Adipocyte (in vitro differentiated cells): Measurements from ENCODE around the gene CALN1.

Experiments
- DNase-seq: peaks from one replicate; pipeline ENCODE4 v3.0.0-alpha.2; 2015; ENCODE audit warnings: low read depth
- H3K27me3 ChIP-seq: replicated peaks from 2 replicates; pipeline ENCODE4 v1.7.0; 2013; ENCODE audit warnings: mild to moderate bottlenecking, low read length, moderate library complexity; ENCODE audit not compliant: control insufficient read depth, insufficient read depth
- H3K36me3 ChIP-seq: 2 replicates; pipeline ENCODE4 v1.7.0; 2013; ENCODE audit warnings: low read length, mild to moderate bottlenecking, moderate library complexity; ENCODE audit not compliant: control insufficient read depth, insufficient read depth, severe bottlenecking
- H3K4me1 ChIP-seq: 2 replicates; pipeline ENCODE4 v1.7.0; 2013; ENCODE audit warnings: mild to moderate bottlenecking, low read length, moderate library complexity; ENCODE audit not compliant: control insufficient read depth, insufficient read depth
- H3K4me3 ChIP-seq: 2 replicates; pipeline ENCODE4 v1.7.0; 2013; ENCODE audit warnings: mild to moderate bottlenecking, low read length, moderate library complexity
- H3K9ac ChIP-seq: 2 replicates; pipeline ENCODE4 v1.7.0; 2013; ENCODE audit warnings: mild to moderate bottlenecking, low read length, moderate library complexity
- H3K9me3 ChIP-seq: 2 replicates; pipeline ENCODE4 v1.7.0; 2013; ENCODE audit warnings: mild to moderate bottlenecking, low read length, moderate library complexity; ENCODE audit not compliant: control insufficient read depth

The CALN1 gene

DNA sequence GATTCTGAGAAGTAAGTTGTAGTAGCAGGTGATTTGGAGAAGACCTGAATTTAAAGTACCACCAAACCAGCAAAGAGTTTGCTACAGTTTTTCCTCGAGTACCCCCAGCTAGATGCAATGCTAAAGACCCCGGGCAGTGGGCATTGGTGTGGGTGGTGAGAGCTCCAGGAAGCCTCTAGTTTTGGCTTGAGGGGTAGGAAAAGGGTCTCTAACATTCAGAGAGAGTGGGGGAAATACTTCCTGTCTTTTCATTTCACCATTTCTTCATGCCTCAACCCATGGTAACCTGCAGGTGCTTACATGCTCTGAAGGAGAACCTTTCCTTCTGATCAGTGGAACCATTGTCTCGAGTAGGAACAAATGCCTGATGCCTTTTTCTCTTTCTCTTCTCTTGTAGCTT, 352.2 kb downstream of the CALN1 start:
- Histone ChIP-seq H3K9me3 (no peaks in the 10 kb centered on the region), H3K27me3 (no peaks in the 10 kb centered on the region), H3K4me1 (no peaks in the 10 kb centered on the region), H3K4me3 (no peak overlapping the region), H3K9ac (no peak overlapping the region), H3K36me3 (no peaks in the 10 kb centered on the region)
- DNase-seq: no peak

- Histone ChIP-seq H3K36me3 (no peaks in the 10 kb centered on the region), H3K9me3 (no peaks in the 10 kb centered on the region), H3K9ac (no peak overlapping the region), H3K4me3 (no peak overlapping the region), H3K4me1 (no peaks in the 10 kb centered on the region), H3K27me3 (no peaks in the 10 kb centered on the region)
- no peak for DNase-seq
These were observed 353.6 kb downstream of the CALN1 start for GRCh38 chr7:72058579-72058978.

DNA sequence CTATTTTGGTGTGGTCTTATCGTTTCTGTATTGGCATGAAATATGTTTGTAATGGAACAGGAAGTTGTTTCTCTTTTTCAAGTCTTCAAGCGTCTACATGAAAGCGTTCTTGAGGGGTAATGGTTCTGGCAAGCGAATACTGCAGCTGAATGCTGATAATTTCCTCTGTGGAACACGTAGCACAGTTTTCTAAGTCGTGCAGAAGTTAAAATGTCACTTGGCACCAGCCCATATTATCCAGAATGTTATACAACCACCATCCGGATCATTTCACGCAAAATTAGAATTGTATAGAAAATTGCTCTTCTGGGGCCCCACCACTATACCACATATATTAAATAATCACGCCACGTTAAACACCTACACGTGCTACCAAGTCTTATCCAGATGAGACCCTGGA, 354.3 kb downstream of the CALN1 start:
- Histone ChIP-seq H3K9me3 (no peaks in the 10 kb centered on the region), H3K4me1 (no peaks in the 10 kb centered on the region), H3K27me3 (no peaks in the 10 kb centered on the region), H3K4me3 (no peak overlapping the region), H3K9ac (no peak overlapping the region), H3K36me3 (no peaks in the 10 kb centered on the region)
- DNase-seq: no peak

- no peaks in the 10 kb centered on the region for H3K9me3 ChIP-seq
- DNase-seq: no peak
These were observed 354.9 kb downstream of the CALN1 start for GRCh38 chr7:72057231-72057630.

GRCh38 chr7:72055426-72055825, 356.7 kb downstream of the CALN1 start:
- Histone ChIP-seq H3K27me3 (no peaks in the 10 kb centered on the region), H3K9ac (no peak overlapping the region), H3K9me3 (no peaks in the 10 kb centered on the region), H3K4me1 (no peaks in the 10 kb centered on the region), H3K4me3 (no peak overlapping the region), H3K36me3 (no peaks in the 10 kb centered on the region)
- DNase-seq: no peak

More at GRCh38 chr7:72057231-72057630, 354.9 kb downstream of the CALN1 start:
- Histone ChIP-seq H3K4me3 (no peak overlapping the region), H3K36me3 (no peaks in the 10 kb centered on the region), H3K4me1 (no peaks in the 10 kb centered on the region), H3K9ac (no peak overlapping the region), H3K27me3 (no peaks in the 10 kb centered on the region)

DNA sequence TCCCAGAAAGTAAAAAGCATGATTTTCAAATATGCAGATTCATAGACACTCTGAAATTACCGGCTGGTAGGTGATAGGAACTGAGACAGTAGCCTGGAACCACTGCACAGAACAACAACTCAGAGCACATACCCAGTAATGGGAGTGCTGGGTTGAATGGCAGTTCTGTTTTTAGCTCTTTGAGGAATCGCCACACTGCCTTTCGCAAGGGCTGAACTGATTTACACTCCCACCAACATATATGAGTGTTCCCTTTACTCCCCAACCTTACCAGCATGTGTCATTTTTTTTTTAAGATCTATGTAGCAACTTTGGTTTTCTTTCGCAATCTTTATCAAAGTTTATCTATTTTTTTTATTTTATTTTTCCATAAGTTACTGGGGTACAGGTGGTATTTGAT, 358.8 kb downstream of the CALN1 start:
- no peak overlapping the region for H3K4me3 ChIP-seq
- no peaks in the 10 kb centered on the region for H3K36me3 ChIP-seq
- no peaks in the 10 kb centered on the region for H3K9me3 ChIP-seq
- no peak for DNase-seq
- H3K27me3 ChIP-seq: no peaks in the 10 kb centered on the region
- H3K4me1 ChIP-seq: no peaks in the 10 kb centered on the region
- no peak overlapping the region for H3K9ac ChIP-seq

DNA sequence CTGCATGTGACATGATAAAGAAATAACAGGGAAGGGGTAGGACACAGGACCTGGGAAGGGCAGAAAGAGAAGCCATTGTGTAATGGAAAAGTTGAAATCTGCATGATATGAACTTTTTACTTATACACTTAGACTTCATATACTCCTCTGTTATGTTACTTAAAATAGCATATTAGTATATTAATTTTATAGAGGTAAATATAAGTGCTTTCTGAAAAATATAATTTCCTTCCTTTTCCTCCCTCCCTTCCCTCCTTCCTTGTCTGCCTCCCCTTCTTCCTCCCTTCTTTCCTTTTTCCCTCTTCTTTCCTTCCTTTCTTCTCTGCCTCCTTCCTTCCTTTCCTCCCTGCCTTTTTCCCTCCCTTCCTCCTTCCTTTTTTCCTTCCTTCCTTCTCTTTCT, 363.7 kb downstream of the CALN1 start:
- no peaks in the 10 kb centered on the region for H3K27me3 ChIP-seq
- no peaks in the 10 kb centered on the region for H3K9me3 ChIP-seq
- H3K36me3 ChIP-seq: no peaks in the 10 kb centered on the region
- H3K4me1 ChIP-seq: no peaks in the 10 kb centered on the region
- H3K9ac ChIP-seq: no peak overlapping the region
- no peak for DNase-seq
- no peak overlapping the region for H3K4me3 ChIP-seq

- no peak for DNase-seq
- no peaks in the 10 kb centered on the region for H3K9me3 ChIP-seq
- no peaks in the 10 kb centered on the region for H3K4me1 ChIP-seq
- no peaks in the 10 kb centered on the region for H3K36me3 ChIP-seq
- H3K27me3 ChIP-seq: no peaks in the 10 kb centered on the region
- H3K9ac ChIP-seq: no peak overlapping the region
- H3K4me3 ChIP-seq: no peak overlapping the region
These were observed 369.3 kb downstream of the CALN1 start for GRCh38 chr7:72042855-72043254.

DNA sequence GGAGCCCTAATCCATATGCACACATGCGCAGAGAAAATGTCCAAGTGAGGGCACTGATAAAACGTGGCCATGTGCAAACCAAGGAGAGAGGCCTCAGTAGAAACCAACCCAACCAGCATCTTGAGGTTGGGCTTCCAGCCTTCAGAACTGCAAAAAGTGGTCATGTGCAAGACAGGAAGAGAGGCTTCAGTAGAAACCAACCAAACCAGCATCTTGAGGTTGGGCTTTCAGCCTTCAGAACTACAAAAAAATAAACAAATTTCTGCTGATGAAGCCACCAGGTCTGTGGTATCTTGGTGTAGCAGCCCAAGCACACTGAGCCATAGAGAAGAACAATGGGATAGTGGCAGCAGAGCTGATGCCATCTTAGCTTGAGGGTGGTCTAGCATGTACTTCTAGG, 371.5 kb downstream of the CALN1 start:
- Histone ChIP-seq H3K4me3 (no peak overlapping the region), H3K9ac (no peak overlapping the region), H3K9me3 (peaks cover 5% of the 10 kb centered on the region), H3K27me3 (no peaks in the 10 kb centered on the region), H3K4me1 (no peaks in the 10 kb centered on the region), H3K36me3 (no peaks in the 10 kb centered on the region)
- DNase-seq: no peak

GRCh38 chr7:72039460-72039859, 372.7 kb downstream of the CALN1 start:
- H3K9ac ChIP-seq: no peak overlapping the region
- H3K36me3 ChIP-seq: no peaks in the 10 kb centered on the region
- H3K9me3 ChIP-seq: peaks cover 5% of the 10 kb centered on the region
- no peaks in the 10 kb centered on the region for H3K27me3 ChIP-seq
- no peaks in the 10 kb centered on the region for H3K4me1 ChIP-seq
- DNase-seq: no peak
- no peak overlapping the region for H3K4me3 ChIP-seq

- no peaks in the 10 kb centered on the region for H3K4me1 ChIP-seq
- no peaks in the 10 kb centered on the region for H3K27me3 ChIP-seq
- no peak for DNase-seq
- H3K9me3 ChIP-seq: peaks cover 5% of the 10 kb centered on the region
- H3K36me3 ChIP-seq: no peaks in the 10 kb centered on the region
- no peak overlapping the region for H3K4me3 ChIP-seq
- H3K9ac ChIP-seq: no peak overlapping the region
These were observed 374.0 kb downstream of the CALN1 start for GRCh38 chr7:72038022-72038732.

- Histone ChIP-seq H3K4me3 (no peak overlapping the region), H3K36me3 (no peaks in the 10 kb centered on the region), H3K9me3 (peaks cover 5% of the 10 kb centered on the region), H3K4me1 (no peaks in the 10 kb centered on the region), H3K27me3 (no peaks in the 10 kb centered on the region), H3K9ac (no peak overlapping the region)
- DNase-seq: no peak
These were observed 374.6 kb downstream of the CALN1 start for GRCh38 chr7:72037516-72037915.
